LNCAP (cell line): Measurements from ENCODE around the gene OGFOD1.

Experiments used
- TF ChIP-seq, protein P1 (sequence below): fragments of 450-650 bp; IDR thresholded peaks from 2 replicates; pipeline ENCODE4 v1.5.1; 2017; ENCODE audit warnings: mild to moderate bottlenecking

The OGFOD1 gene

DNA sequence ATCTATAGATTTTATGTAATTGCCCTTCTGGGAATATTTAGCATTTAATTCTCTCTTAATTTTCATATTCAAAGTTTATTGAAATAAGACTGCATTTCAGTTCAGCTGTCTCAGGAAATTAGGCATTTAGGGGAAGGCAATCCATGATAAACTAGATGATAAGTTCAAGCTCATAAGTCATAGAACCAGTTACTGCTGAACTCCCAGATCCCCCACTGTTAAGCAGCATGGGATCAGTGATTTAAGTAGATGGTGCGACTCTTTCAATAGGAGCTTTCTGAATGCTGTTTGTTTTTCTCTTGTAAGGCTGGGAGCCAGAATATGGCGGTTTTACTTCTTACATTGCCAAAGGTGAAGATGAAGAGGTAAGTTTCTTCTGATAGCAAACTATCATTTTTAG is 23.8 kb downstream of the OGFOD1 start:
- TF ChIP-seq, protein P1, sequence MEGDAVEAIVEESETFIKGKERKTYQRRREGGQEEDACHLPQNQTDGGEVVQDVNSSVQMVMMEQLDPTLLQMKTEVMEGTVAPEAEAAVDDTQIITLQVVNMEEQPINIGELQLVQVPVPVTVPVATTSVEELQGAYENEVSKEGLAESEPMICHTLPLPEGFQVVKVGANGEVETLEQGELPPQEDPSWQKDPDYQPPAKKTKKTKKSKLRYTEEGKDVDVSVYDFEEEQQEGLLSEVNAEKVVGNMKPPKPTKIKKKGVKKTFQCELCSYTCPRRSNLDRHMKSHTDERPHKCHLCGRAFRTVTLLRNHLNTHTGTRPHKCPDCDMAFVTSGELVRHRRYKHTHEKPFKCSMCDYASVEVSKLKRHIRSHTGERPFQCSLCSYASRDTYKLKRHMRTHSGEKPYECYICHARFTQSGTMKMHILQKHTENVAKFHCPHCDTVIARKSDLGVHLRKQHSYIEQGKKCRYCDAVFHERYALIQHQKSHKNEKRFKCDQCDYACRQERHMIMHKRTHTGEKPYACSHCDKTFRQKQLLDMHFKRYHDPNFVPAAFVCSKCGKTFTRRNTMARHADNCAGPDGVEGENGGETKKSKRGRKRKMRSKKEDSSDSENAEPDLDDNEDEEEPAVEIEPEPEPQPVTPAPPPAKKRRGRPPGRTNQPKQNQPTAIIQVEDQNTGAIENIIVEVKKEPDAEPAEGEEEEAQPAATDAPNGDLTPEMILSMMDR: no peak

DNA sequence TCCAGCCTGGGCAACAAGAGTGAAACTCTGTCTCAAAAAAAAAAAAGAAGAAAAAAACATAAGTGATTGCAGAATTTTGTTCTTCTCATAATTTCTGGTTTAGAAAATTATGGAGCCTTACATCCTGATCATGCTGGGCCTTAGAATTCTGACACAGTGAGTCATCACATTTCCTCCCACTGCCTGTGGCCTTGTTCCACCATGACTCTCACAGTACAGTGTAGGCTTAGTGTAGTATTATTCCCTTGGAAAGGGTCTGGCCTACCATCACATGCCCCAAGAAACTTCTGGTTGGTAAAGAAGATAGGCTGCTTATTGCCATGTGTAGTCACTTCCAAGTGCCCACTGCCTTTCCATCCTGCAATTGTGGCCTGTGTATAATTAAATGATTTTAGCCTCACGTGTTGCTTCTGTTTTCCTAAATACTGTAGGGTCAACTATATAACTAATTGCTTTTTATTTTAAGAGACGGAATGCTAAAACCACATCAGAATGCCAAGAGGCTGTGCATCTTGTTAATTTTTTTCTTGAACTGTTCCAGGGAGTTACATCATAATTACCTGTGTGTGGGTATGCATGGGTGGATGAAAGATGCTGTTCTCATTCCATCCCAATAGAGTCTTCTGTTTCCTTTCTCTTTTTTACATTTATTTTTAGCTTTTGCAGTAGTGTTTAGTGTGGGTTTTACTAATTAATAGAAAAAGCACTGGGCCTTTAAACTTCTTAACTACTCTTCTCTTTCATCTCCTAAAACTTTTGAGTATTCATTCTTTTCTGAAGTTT is 25.9 kb downstream of the OGFOD1 start:
- TF ChIP-seq, protein P1: no peak

DNA sequence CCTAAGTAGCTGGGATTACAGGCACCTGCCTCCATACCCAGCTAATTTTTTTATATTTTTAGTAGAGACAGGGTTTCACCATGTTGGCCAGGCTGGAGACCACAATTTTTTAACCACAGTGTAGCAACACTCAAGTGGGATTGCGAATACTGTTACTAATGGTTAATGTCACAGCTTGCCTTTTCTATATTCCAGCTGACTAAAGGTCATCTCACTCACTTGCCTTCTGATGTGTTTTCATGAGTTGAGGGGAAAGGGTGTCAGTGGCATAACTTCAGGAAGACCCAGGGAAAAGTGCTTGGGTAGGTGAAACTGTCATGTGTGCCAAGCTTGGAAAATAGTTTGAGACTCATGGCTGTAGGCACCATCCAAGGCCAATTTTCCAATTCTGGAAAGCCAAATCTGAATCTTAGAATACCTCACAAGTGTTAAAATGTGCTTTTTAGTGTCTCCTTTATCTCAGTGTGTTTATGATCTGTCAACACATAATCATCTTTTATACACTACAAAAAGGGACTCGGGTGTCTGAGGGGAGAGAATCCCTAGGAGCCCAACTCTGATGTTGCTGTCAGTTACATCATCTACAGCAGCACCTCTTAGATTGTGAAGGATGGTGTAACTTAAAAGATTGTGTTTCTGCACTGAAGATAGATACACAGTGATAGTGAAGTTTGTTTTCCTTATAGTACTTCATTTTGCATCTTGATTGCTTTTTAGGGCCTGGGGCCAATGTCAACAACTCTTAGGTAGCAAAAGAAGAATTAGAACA is 27.1 kb downstream of the OGFOD1 start:
- TF ChIP-seq, protein P1: no peak

DNA sequence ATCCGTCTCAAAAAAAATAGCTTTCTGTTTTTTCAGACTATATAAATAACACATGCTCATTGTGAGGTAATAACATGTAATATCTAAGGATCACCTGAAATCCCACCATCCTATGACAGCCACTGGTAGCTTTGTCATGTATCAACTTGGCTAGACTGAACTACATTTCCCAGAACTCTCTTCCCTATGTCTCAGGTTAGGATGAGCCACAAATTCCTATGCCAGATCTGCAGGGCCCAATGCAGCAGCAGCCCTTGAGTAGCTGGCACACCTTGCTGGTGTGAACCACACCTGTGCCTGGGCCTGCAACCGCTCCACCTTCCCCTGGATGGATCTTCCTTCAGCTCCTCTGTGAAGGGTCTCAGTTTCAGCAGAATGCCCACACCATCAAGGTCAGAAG is 28.1 kb downstream of the OGFOD1 start:
- TF ChIP-seq, protein P1: no peak

DNA sequence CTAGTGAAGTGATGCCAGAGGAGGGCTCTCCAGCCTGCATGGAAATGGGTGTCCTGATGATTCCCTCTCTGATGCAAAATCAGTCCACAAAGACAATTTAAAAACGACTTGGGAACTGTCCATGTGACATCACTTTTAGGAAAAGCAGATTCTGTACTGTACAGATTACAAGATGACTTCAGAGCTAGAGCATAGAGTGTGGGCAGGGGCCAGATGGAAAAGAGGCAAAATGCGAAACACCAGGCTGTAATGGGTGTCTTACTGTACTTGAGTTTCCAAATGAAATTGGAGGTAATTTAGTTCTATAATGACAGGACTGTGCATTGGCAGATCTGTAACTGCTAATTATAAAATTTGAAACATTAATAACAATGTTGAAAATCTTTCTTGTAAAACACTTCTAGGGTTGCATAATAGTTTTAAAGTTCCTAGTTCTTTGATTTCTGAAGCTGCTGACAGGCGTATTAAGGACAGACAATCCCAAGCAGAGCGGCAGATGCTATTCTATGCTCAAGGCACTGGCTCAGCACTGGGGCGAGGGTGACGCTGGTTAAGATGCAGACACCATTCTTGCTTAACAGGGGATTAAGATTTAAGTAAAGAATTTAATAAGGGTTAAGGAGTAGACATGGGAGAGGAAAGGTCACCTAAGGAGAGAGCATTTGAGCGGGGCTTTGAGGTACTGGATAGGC is 29.6 kb downstream of the OGFOD1 start:
- TF ChIP-seq, protein P1: no peak

DNA sequence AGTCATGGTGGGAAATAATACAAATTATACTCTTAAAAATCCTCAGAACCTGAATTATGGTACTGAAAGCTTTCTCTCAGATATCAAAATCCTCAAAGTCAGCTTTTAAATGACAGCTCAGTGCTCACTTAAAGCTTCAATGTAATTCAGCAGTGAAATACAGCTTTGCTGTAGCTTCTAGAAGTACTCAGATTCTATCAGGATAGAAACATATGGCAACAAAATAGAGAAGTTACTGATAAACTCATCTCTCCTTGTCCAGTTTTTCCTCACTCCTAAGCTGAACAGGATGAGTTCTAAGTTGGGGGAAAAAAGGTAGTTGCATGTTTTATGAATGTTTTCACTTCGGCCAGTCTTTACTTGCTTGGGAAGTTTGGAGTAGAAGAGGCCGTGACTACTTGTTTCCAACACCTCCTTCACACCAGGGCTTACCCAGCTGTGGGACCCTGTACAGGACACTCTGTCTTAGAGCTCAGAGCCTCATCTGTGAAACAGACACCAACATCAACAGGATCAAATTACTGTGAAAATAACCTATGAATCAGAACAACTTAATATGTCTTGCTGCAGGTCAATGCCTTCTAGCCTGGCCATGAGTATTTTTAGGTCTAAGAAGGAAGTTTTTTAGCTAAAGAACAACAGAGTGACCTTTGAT is 30.2 kb downstream of the OGFOD1 start:
- TF ChIP-seq, protein P1: no peak

DNA sequence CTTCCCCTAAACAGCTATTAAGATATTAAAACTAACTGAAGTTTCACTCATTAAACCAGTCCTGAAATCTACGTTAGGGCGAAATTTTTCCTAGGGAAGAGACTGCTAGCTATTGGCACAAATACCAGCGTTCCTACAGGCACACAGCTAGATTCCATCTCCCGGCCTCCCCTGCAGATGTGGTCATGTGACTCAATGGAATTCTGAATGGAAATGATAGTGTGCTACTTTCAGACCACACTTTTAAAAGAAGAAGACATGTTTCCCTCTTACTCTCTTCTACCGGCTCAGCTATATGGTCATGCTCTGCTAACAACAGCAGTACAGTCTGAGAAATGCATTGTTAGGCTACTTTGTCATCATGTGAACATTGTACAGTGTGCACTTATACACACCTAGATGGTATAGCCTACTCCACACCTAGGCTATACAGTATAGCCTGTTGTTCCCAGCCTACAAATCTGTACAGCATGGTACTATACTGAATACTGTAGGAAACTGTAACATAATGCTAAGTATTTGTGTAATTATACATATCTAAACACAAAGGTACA is 31.4 kb downstream of the OGFOD1 start:
- TF ChIP-seq, protein P1: no peak
